SK-N-SH (cell line): Measurements from ENCODE around the gene ZNF426. TPM values are rescaled to one million over a fixed set of nuclear protein-coding genes. Genes with fewer than 3 reads are reported as not detected.

Experiments
- CTCF ChIA-PET: fragments of 300-600, 350-600 bp; formaldehyde crosslinking; extraction: SDS; loops from one replicate; lab custom pipeline; 2021; lab: Yijun Ruan, JAX
- POLR2A ChIA-PET: fragments of 350-600 bp; sonication (Branson Sonifier 250); formaldehyde crosslinking; extraction: SDS; loops from one replicate; lab custom pipeline; 2020; ENCODE audit warnings: antibody characterized with exemption, inconsistent platforms; lab: Yijun Ruan, JAX
- DNase-seq: peaks from one replicate; pipeline ENCODE4 v3.0.0; 2012
- H2AFZ ChIP-seq: fragments of 200-600 bp; sonication (generic); 2 replicates; pipeline ENCODE4 v1.8.1; 2016; ENCODE audit warnings: antibody characterized with exemption, mild to moderate bottlenecking, low read depth
- H3F3A ChIP-seq: fragments of 200-600 bp; sonication (generic); replicated peaks from 2 replicates; pipeline ENCODE3; 2016; ENCODE audit warnings: antibody characterized with exemption, mild to moderate bottlenecking; ENCODE audit not compliant: insufficient read depth
- H3K27ac ChIP-seq, 2 experiments: fragments of 200-500 bp in 1 of 2; fragments of 200-600 bp in 1 of 2; sonication (Bioruptor generic) in 1 of 2; sonication (generic), shearing (Covaris generic) in 1 of 2; 2 replicates each; pipeline versions ENCODE4 v1.5.1 to v1.6.1; 2014 to 2016; ENCODE audit warnings: low read depth in 2 of 2, inconsistent platforms in 1 of 2, low read length in 1 of 2, mild to moderate bottlenecking in 1 of 2, mixed read lengths in 1 of 2
- H3K27me3 ChIP-seq: fragments of 200-600 bp; sonication (generic), shearing (Covaris generic); 2 replicates; pipeline ENCODE4 v1.6.1; 2016; ENCODE audit warnings: mixed run types; ENCODE audit not compliant: insufficient read depth
- H3K36me3 ChIP-seq, 2 experiments: fragments of 200-500 bp in 1 of 2; fragments of 200-600 bp in 1 of 2; sonication (Bioruptor generic) in 1 of 2; sonication (generic) in 1 of 2; replicated peaks in 1 of 2; 2 replicates each; pipeline versions ENCODE3 to v1.5.1; 2014 to 2016; ENCODE audit warnings: low read length in 1 of 2, mild to moderate bottlenecking in 1 of 2; ENCODE audit not compliant: insufficient read depth in 2 of 2, control insufficient read depth in 1 of 2
- H3K4me1 ChIP-seq, 2 experiments: fragments of 200-500 bp in 1 of 2; fragments of 200-600 bp in 1 of 2; sonication (Bioruptor generic) in 1 of 2; sonication (generic), shearing (Covaris generic) in 1 of 2; 2 replicates each; pipeline versions ENCODE4 v1.5.1 to v1.6.1; 2014 to 2016; ENCODE audit warnings: low read depth in 1 of 2, low read length in 1 of 2, mixed run types in 1 of 2; ENCODE audit not compliant: insufficient read depth in 2 of 2, control insufficient read depth in 1 of 2
- H3K4me2 ChIP-seq: fragments of 200-600 bp; sonication (generic), shearing (Covaris generic); 2 replicates; pipeline ENCODE4 v1.6.1; 2017; ENCODE audit warnings: mixed run types
- H3K4me3 ChIP-seq, 2 experiments: fragments of 200-500 bp in 1 of 2; fragments of 200-600 bp in 1 of 2; sonication (Bioruptor generic) in 1 of 2; sonication (generic), shearing (Covaris generic) in 1 of 2; 2 replicates each; pipeline versions ENCODE4 v1.5.1 to v1.8.1; 2014 to 2016; ENCODE audit warnings: low read depth in 2 of 2, inconsistent platforms in 1 of 2, low read length in 1 of 2, mild to moderate bottlenecking in 1 of 2, mixed read lengths in 1 of 2, moderate library complexity in 1 of 2
- H3K79me2 ChIP-seq: fragments of 200-600 bp; sonication (generic); 2 replicates; pipeline ENCODE4 v1.8.1; 2017; ENCODE audit warnings: mild to moderate bottlenecking; ENCODE audit not compliant: insufficient read depth
- H3K9ac ChIP-seq: fragments of 200-600 bp; sonication (generic); 2 replicates; pipeline ENCODE4 v1.6.1; 2017; ENCODE audit warnings: mixed run types
- H3K9me2 ChIP-seq: fragments of 200-600 bp; sonication (generic); 2 replicates; pipeline ENCODE4 v1.6.1; 2017; ENCODE audit warnings: mixed run types
- H3K9me3 ChIP-seq: fragments of 200-600 bp; sonication (generic); 2 replicates; pipeline ENCODE4 v1.6.1; 2017; ENCODE audit warnings: mixed run types, mild to moderate bottlenecking, moderate library complexity
- H4K20me1 ChIP-seq: fragments of 200-600 bp; sonication (generic); 2 replicates; pipeline ENCODE4 v1.6.1; 2017; ENCODE audit warnings: mild to moderate bottlenecking, mixed run types; ENCODE audit not compliant: insufficient read depth
- EP300 ChIP-seq, 2 experiments: IDR thresholded peaks; 2 replicates each; pipeline versions ENCODE4 v1.4.0 to v1.6.1; 2012; ENCODE audit warnings: borderline replicate concordance in 1 of 2, low read depth in 1 of 2, low read length in 1 of 2
- EZH2phosphoT487 ChIP-seq: fragments of 200-600 bp; sonication (generic); IDR thresholded peaks from 2 replicates; pipeline ENCODE4 v1.6.1; 2017; ENCODE audit warnings: low read depth, mixed run types, mild to moderate bottlenecking, antibody characterized with exemption, moderate library complexity, borderline replicate concordance
- FOXM1 ChIP-seq: IDR thresholded peaks from 2 replicates; pipeline ENCODE4 v1.4.0; 2012; ENCODE audit warnings: low read depth, mild to moderate bottlenecking
- NFIC ChIP-seq: IDR thresholded peaks from 2 replicates; pipeline ENCODE4 v1.4.0; 2012; ENCODE audit warnings: borderline replicate concordance
- RAD21 ChIP-seq: IDR thresholded peaks from 2 replicates; pipeline ENCODE4 v1.6.1; 2012; ENCODE audit warnings: mild to moderate bottlenecking, low read length
- RCOR1 ChIP-seq: fragments of 150-350 bp; IDR thresholded peaks from 2 replicates; pipeline ENCODE4 v1.6.1; 2017; ENCODE audit warnings: antibody characterized with exemption, low read length
- RXRA ChIP-seq: IDR thresholded peaks from 2 replicates; pipeline ENCODE4 v1.4.0; 2012; ENCODE audit warnings: low read depth, mild to moderate bottlenecking, borderline replicate concordance
- SIN3A ChIP-seq: IDR thresholded peaks from 2 replicates; pipeline ENCODE4 v1.6.1; 2012; ENCODE audit warnings: low read depth, mild to moderate bottlenecking, low read length, moderate library complexity, borderline replicate concordance
- SMC3 ChIP-seq: IDR thresholded peaks from 2 replicates; pipeline ENCODE4 v1.6.1; 2012; ENCODE audit warnings: low read depth, low read length, improper control_type of control experiment
- TAF1 ChIP-seq: IDR thresholded peaks from 2 replicates; pipeline ENCODE4 v1.6.1; 2012; ENCODE audit warnings: low read depth, mild to moderate bottlenecking, low read length, moderate library complexity, borderline replicate concordance
- TCF12 ChIP-seq: IDR thresholded peaks from 2 replicates; pipeline ENCODE4 v1.4.0; 2012
- TEAD4 ChIP-seq: IDR thresholded peaks from 2 replicates; pipeline ENCODE4 v1.4.0; 2012; ENCODE audit warnings: mild to moderate bottlenecking, borderline replicate concordance; ENCODE audit not compliant: insufficient read depth
- USF1 ChIP-seq: IDR thresholded peaks from 2 replicates; pipeline ENCODE4 v1.4.0; 2012; ENCODE audit warnings: low read depth, borderline replicate concordance
- YY1 ChIP-seq: IDR thresholded peaks from 2 replicates; pipeline ENCODE4 v1.4.0; 2012; ENCODE audit warnings: low read depth, mild to moderate bottlenecking
- WGBS: methylation state at CpG from one replicate; pipeline ENCODE4 v1.1.6; 2017; ENCODE audit warnings: low lambda C conversion rate; 5-methylcytosine and 5-hydroxymethylcytosine counted together
- polyA plus RNA-seq, 3 experiments: library from polyadenylated mRNA; depleted of rRNA; stranded (reverse); fragments of >200 nt; gene quantifications; 2 replicates each; pipeline ENCODE4 v1.2.3, GENCODE V29; 2012
- TF ChIP-seq, protein P1 (sequence below): fragments of 200-600 bp; sonication (generic); IDR thresholded peaks from 2 replicates; pipeline ENCODE4 v1.6.1; 2017; ENCODE audit warnings: antibody characterized with exemption, mild to moderate bottlenecking, moderate library complexity

The ZNF426 gene
- polyA plus RNA-seq, 1 of the 3 experiments (the other 2 are of a cell fraction) = 2.4 TPM

GRCh38 chr19:9580728-9581127 lies 42.3 kb upstream of the ZNF426 start:
- no peak overlapping the region; a peak in 1 of 4 replicates for H3K4me3 ChIP-seq
- H3K4me2 ChIP-seq = no peak overlapping the region
- H4K20me1 ChIP-seq = peaks cover 3% of the 10 kb centered on the region; the same call in 1 of the 2 replicates
- H3K27me3 ChIP-seq = no peaks in the 10 kb centered on the region
- no peaks in the 10 kb centered on the region for H3K9me2 ChIP-seq
- H3K79me2 ChIP-seq = peaks cover 86% of the 10 kb centered on the region
- no peak for TF ChIP-seq TAF1
- TF ChIP-seq TCF12 = no peak
- TF ChIP-seq USF1 = no peak
- no peak for TF ChIP-seq NFIC
- no peak for TF ChIP-seq YY1
- TF ChIP-seq TEAD4 = no peak
- TF ChIP-seq, all 33 proteins: peak for 0
- H3F3A ChIP-seq = peaks cover 7% of the 10 kb centered on the region
- no peak overlapping the region for H2AFZ ChIP-seq
- H3K9me3 ChIP-seq = 0 out of 2 replicates have a peak, but pooled peaks cover 21% of the 10 kb centered on the region
- POLR2A ChIA-PET = no interaction called here
- WGBS = 90% methylated on average over 5 of the region's 5 CpGs
- DNase-seq = no peak
- H3K4me1 ChIP-seq = no peaks in the 10 kb centered on the region
- peaks cover 5 to 70% of the 10 kb centered on the region in 2 experiments for H3K36me3 ChIP-seq
- CTCF ChIA-PET = no interaction called here
- no peak overlapping the region for H3K9ac ChIP-seq
- no peak overlapping the region for H3K27ac ChIP-seq

DNA sequence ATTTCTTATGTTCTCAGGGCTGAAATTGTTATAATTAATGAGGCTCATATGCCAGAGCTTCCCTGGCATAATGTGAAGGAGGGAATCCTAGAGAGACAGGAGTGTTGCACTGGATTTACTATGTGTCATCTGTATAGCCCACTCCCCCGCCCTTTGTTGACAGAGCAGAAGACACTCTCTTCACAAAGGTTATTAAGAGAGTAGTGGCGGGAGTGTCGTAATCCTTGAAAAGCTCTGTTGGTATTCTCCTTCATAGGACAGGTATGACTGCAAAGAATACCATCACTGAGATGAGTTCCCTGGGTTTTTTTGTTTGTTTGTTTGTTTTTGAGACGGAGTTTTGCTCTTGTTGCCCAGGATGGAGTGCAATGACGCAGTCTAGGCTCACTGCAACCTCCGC lies 31.8 kb upstream of the ZNF426 start:
- Histone ChIP-seq H3K9me3 (peaks cover 65% of the 10 kb centered on the region), H3K36me3 (peaks cover 33 to 83% of the 10 kb centered on the region in 2 experiments)

More for the DNA sequence above, 31.8 kb upstream of the ZNF426 start:
- Histone ChIP-seq H3K4me1 (no peaks in the 10 kb centered on the region), H3K4me2 (no peak overlapping the region), H3F3A (peaks cover 4% of the 10 kb centered on the region), H3K4me3 (no peak overlapping the region), H3K9ac (no peak overlapping the region), H3K27ac (no peak overlapping the region), H2AFZ (no peak overlapping the region), H3K79me2 (peaks cover 77% of the 10 kb centered on the region), H3K27me3 (no peaks in the 10 kb centered on the region), H3K9me2 (no peaks in the 10 kb centered on the region), H4K20me1 (no peaks in the 10 kb centered on the region)
- DNase-seq = no peak
- CTCF ChIA-PET = no interaction called here
- POLR2A ChIA-PET = no interaction called here
- TF ChIP-seq, protein P1, sequence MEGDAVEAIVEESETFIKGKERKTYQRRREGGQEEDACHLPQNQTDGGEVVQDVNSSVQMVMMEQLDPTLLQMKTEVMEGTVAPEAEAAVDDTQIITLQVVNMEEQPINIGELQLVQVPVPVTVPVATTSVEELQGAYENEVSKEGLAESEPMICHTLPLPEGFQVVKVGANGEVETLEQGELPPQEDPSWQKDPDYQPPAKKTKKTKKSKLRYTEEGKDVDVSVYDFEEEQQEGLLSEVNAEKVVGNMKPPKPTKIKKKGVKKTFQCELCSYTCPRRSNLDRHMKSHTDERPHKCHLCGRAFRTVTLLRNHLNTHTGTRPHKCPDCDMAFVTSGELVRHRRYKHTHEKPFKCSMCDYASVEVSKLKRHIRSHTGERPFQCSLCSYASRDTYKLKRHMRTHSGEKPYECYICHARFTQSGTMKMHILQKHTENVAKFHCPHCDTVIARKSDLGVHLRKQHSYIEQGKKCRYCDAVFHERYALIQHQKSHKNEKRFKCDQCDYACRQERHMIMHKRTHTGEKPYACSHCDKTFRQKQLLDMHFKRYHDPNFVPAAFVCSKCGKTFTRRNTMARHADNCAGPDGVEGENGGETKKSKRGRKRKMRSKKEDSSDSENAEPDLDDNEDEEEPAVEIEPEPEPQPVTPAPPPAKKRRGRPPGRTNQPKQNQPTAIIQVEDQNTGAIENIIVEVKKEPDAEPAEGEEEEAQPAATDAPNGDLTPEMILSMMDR = no peak
- TF ChIP-seq EP300 (IDR thresholded peaks at IDR 0.05; ENCODE audit: borderline replicate concordance in 1 of 2, low read depth in 1 of 2, low read length in 1 of 2) = no peak
- no peak for TF ChIP-seq RAD21
- no peak for TF ChIP-seq FOXM1
- no peak for TF ChIP-seq RCOR1
- TF ChIP-seq TAF1 = no peak
- no peak for TF ChIP-seq SIN3A
- TF ChIP-seq TEAD4 = no peak
- TF ChIP-seq SMC3 = no peak
- no peak for TF ChIP-seq EZH2phosphoT487
- no peak for TF ChIP-seq RXRA
- TF ChIP-seq TCF12 = no peak
- WGBS = 98% methylated on average over 6 of the region's 6 CpGs
